Tibial nerve (tissue), 4 donors: ENCODE measurements around the gene ELOA.
A peak's percentile ranks its signal among the peaks of the same experiment; 100 is the strongest.

Experiments
- CTCF ChIP-seq, 5 experiments: fragments of 200-600 bp in 3 of 5; fragments of 450-650 bp in 2 of 5; sonication (generic) in 3 of 5; IDR thresholded peaks; one replicate each; pipeline ENCODE4 v1.5.1; 2016 to 2019; ENCODE audit warnings: antibody characterized with exemption in 5 of 5, mild to moderate bottlenecking in 3 of 5, moderate library complexity in 2 of 5
- EP300 ChIP-seq, 2 donors: sonication (generic); formaldehyde crosslinking; IDR thresholded peaks; one replicate each; pipeline ENCODE4 v1.6.1; 2017; ENCODE audit warnings: antibody characterized with exemption in 2 of 2, mild to moderate bottlenecking in 1 of 2

- TF ChIP-seq CTCF (IDR thresholded peaks at IDR 0.05) = no peak
- TF ChIP-seq EP300 (IDR thresholded peaks at IDR 0.05) = peak in 1 of 2 donors; percentile 56
These were observed 41.6 kb downstream of the ELOA start for GRCh38 chr1:23784846-23785245.
